GM19043 (cell line): ENCODE measurements around the gene CAMK1.
"Not testable (repeated sequence)": the region's sequence is repeated elsewhere in the genome, so short reads cannot be mapped to it uniquely, and the experiment has no call there.

Source experiments
- ATAC-seq: cut with Tn5 transposase; IDR thresholded peaks from one replicate; pipeline ENCODE4 v1.9.1; 2021; ENCODE audit warnings: low read depth; ENCODE audit not compliant: unreplicated experiment

CAMK1 gene

DNA sequence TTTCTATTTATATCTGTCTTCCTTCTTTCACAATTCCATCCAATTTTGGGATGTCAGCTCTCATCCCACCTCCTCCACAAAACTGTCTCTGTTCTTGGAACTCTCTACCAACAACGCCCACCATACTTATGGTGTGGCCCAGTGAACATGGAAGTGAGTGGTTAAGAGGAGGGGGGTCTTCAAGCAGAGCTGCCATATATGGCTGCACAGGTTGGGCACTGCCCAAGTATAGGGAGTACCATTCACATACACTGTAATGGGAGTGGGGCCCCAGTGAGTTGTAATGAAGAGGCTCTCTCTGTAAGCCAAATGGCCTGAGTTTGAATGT, 7.9 kb upstream of the CAMK1 start:
- no peak for ATAC-seq

GRCh38 chr3:9776896-9777693, 7.3 kb upstream of the CAMK1 start:
- ATAC-seq: no peak

DNA sequence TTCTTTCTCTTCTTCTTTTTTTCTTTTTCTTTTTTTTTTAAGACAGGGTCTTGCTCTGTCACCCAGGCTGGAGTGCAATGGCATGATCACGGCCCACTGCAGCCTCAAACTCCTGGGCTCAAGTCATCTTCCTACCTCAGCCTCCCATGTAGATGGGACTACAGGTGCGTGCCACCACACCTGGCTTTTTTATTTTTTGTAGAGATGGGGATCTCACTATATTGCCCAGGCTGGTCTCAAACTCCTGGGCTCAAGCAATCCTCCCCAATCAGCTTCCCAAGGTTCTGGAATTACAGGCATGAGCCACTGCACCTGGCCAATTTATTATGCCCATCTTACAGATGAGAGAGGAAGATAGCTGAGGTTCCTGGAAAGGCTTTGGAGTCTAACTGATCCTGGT, 1.3 kb upstream of the CAMK1 start:
- ATAC-seq: not testable (repeated sequence)

DNA sequence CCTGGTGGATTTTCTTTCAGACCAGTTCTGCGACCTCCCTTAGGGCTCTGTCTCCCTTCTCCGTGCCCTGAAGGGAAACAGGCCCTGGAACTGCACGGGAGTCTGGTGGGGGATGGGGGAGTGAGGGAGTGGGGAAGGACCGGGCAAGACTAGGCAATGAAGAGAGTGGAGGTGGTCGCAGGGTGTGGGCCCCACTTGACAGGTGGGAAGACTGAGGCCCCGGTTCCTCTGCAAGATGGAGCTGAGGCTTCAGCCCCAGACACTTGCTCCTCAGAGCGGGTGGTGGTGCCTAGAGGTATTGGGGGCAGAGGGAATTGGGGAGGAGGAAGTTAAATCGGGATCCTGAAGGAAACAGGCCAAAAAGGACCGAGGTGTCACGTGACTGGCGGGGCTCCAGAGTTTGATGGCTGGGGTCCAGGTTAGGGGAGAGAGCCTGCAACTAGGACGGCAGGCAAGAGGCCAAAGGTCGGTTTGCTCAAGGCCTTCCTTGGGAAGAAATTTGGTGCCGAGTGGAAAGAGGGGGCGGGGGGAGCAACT, 597 bp upstream of the CAMK1 start:
- ATAC-seq: no peak

GRCh38 chr3:9769012-9769411, 735 bp downstream of the CAMK1 start:
- ATAC-seq: no peak

- no peak for ATAC-seq
Observed at GRCh38 chr3:9768141-9768775, 1.5 kb downstream of the CAMK1 start.

GRCh38 chr3:9767418-9767817, 2.3 kb downstream of the CAMK1 start:
- ATAC-seq: no peak

- ATAC-seq: no peak
Observed at GRCh38 chr3:9765865-9766264, 3.9 kb downstream of the CAMK1 start.

DNA sequence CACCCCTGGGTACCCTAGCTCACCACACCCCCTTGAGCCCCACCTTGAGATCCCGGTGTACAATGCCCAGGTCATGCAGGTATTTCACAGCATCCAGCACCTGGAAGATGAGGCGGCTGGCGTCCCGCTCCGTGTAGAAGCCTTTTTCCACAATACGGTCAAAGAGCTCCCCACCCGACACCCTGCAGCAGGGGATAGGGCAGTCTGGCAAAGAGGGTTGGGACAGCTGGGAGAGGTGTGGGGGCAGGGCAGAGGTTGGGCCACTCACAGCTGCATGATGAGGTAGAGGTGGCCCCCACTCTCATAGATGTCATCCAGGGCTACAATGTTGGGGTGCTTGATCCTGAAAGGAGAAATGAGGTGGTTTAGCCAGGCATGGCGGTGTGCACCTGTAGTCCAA, 6.9 kb downstream of the CAMK1 start:
- no peak for ATAC-seq

- ATAC-seq: no peak
Observed at GRCh38 chr3:9761919-9762318, 7.8 kb downstream of the CAMK1 start.

- no peak for ATAC-seq
Observed at GRCh38 chr3:9760779-9761505, 8.8 kb downstream of the CAMK1 start.

GRCh38 chr3:9757427-9757826, 12.3 kb downstream of the CAMK1 start:
- ATAC-seq: no peak

- no peak for ATAC-seq
Observed at GRCh38 chr3:9754678-9755077, 15.1 kb downstream of the CAMK1 start.

- no peak for ATAC-seq
Observed at GRCh38 chr3:9750556-9751411, 19.0 kb downstream of the CAMK1 start.

- peak; percentile 90 for ATAC-seq
Observed at GRCh38 chr3:9749645-9750555, 19.8 kb downstream of the CAMK1 start, which contains the start of gene OGG1. Gene OGG1, plus strand, starts transcription at chr3:9749952. Its CDS starts 335 bp downstream, at chr3:9750287.

DNA sequence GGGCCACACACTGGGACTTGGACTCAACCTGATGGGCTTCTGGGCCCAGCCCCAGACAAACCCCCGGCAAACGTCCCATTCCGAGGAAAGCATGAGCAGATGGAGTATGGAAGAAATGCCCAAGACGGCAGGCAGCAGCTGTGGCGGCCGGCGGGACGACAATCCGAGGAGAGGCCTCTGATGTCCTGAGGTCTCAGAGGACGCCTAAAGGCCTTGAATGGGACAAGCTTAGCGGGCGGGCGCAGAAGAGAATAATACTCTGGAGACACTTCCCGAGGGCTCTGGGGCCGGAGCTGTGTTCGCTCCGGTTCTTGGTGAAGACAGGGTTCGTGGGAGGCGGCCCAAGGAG, 20.5 kb downstream of the CAMK1 start:
- ATAC-seq: no peak

- no peak for ATAC-seq
Observed at GRCh38 chr3:9748031-9748430, 21.7 kb downstream of the CAMK1 start.

DNA sequence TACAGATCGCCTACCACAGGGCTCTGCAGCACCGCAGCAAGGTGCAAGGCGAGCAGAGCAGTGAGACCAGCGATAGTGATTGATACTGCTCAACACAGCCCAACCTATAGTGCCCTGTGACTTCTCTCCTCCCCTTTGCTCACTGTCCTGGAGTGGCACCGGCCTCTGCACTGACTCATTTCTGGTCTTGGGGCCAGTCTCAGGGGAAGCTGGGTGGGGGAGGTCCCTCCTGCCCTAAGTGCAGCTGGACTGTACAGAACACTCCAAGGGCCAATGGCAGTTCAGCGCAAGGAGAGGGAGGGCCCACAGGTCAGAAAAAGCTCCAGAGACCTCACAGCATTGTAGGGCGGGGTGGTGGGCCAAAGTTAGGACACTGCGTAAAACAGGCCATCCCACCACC, 22.5 kb downstream of the CAMK1 start:
- no peak for ATAC-seq

DNA sequence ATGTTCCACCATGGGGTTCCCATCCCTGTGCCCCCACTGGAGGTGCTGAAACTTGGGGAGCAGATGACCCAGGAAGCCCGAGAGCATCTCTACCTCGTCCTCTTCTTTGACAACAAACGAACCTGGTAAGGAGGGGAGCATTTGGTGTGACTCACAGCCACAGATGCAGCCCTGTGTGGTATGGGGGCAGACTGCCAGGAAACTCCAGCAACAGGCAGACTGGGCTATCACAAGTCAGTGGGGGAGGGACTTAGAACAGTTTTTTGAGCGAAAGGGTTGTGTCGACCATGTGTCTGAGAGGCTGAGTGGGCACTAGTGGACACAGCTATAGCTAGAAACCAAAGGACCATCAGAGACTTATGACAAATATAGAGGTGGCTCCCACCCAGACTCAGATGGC, 23.4 kb downstream of the CAMK1 start:
- no peak for ATAC-seq

GRCh38 chr3:9745521-9745920, 24.2 kb downstream of the CAMK1 start:
- no peak for ATAC-seq
